ENCODE data around the gene MRPS34. TPM values are rescaled to one million over a fixed set of nuclear protein-coding genes. Genes with fewer than 3 reads are reported as not detected.
A peak's percentile ranks its signal among the peaks of the same experiment; 100 is the strongest.

Gene MRPS34
- total RNA-seq (2014; rRNA removed; shearing (Covaris generic); ENCODE audit: low replicate concordance): 101 and 177 TPM in 2 replicates

DNA sequence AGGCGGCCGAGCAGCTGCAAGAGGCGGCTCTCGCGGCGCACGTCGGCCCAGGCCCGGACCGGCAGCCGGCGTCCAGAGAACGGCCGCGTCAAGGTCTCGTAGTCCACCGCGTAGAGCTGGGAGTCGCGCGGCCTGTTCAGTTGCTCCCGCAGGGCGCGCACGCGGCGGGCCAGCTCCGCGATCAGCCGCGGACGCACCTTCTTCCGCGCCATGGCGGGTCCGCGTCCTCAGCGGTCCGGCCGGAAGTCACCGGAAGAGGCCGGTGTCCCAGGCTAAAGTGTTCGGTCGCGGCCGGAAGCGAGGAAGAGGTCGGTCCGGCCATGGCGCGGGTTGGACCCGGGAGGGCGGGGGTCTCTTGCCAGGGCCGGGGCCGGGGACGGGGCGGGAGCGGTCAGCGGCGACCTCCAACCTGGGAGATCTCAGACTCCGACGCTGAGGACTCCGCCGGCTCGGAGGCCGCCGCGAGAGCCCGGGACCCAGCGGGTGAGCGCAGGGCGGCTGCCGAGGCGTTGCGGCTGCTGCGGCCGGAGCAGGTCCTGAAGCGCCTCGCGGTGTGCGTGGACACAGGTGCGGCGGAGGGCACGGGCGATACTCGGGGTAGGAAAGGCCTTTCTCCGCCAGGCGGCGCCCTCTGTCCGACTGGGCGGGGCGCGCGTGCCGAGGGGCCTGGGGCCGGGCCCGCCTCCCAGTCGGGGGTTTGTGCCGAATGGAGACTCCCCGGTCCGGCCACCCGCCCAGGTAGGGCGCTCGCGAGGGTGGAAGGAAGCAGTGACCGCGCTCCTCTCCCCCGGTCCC is at the start of gene MRPS34:
Gene MRPS34, minus strand, starts transcription at position 227 of the 795 bp plus-strand sequence. Its CDS starts 15 bp downstream, at position 212.
- Histone ChIP-seq H3K27ac (ENCODE audit: low read length) (peak within 1 kb of the TSS; percentile 77), H3K4me3 (ENCODE audit: low read length) (peak within 1 kb of the TSS; percentile 86), H3K4me2 (ENCODE audit: low read depth, low read length, poor library complexity, severe bottlenecking) (peak within 1 kb of the TSS; percentile 97), H3K9me2 (replicated peaks; ENCODE audit: insufficient read depth, low read length) (no peaks in the 10 kb centered on the region), H3K9me3 (ENCODE audit: low read length) (no peaks in the 10 kb centered on the region), H4K20me1 (ENCODE audit: insufficient read depth, low read depth, low read length) (peaks cover 17% of the 10 kb centered on the region), H3K9ac (ENCODE audit: low read length) (peak within 1 kb of the TSS; percentile 93), H3K79me2 (ENCODE audit: low read length) (peaks cover 49% of the 10 kb centered on the region), H3K27me3 (ENCODE audit: low read length) (no peaks in the 10 kb centered on the region), H3K36me3 (ENCODE audit: insufficient read depth, low read length) (peaks cover 2% of the 10 kb centered on the region), H2AFZ (ENCODE audit: low read length) (peak within 1 kb of the TSS; percentile 43; the same call in 1 of the 2 replicates), H3K4me1 (ENCODE audit: low read length) (peaks cover 29% of the 10 kb centered on the region)
- DNase-seq: peak; percentile 96

DNA sequence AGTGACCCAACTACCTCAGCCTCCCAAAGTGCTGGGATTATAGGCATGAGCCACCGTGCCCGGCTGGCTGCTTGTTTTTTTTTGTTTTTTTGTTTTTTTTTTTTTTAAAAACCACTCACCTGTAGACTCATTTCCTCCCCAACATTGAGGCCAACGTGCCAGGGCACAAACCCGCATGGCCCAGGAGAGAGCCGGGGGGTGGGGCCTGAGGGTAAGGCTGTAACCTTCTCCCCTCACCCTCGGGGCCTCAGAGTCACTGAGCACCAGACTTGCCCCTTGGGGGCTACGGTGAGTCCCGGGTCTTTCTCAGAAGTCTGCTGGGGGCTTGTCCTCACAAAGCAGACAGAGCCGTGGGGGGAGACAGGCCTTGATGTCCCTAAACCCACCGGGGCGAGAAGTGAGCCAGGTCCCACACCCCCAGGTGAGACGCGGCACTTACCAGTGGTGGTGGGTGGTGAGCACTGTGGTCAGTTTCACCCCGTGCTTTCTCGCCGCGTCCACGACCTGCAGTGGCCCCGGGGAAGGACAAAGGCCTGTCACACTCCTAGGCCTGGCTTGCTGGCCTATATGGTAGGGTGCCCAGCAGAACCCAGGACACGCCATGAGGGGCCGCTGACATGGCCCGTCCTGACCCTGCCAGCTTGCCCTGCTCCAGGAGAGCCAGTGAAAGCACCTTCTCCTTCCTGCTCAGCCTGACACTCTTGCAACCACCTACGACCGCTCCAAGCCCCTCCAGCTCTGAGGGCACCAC is 49.1 kb upstream of the MRPS34 start:
- Histone ChIP-seq H3K4me3 (ENCODE audit: low read length) (no peak overlapping the region), H3K4me1 (ENCODE audit: low read length) (peaks cover 8% of the 10 kb centered on the region), H3K27me3 (ENCODE audit: low read length) (no peaks in the 10 kb centered on the region), H2AFZ (ENCODE audit: low read length) (no peak overlapping the region), H4K20me1 (ENCODE audit: insufficient read depth, low read depth, low read length) (no peaks in the 10 kb centered on the region), H3K4me2 (ENCODE audit: low read depth, low read length, poor library complexity, severe bottlenecking) (no peak overlapping the region), H3K9me2 (replicated peaks; ENCODE audit: insufficient read depth, low read length) (no peaks in the 10 kb centered on the region), H3K79me2 (ENCODE audit: low read length) (no peaks in the 10 kb centered on the region), H3K36me3 (ENCODE audit: insufficient read depth, low read length) (no peaks in the 10 kb centered on the region), H3K9me3 (ENCODE audit: low read length) (no peaks in the 10 kb centered on the region), H3K27ac (ENCODE audit: low read length) (no peak overlapping the region), H3K9ac (ENCODE audit: low read length) (no peak overlapping the region)
- no peak for DNase-seq

DNA sequence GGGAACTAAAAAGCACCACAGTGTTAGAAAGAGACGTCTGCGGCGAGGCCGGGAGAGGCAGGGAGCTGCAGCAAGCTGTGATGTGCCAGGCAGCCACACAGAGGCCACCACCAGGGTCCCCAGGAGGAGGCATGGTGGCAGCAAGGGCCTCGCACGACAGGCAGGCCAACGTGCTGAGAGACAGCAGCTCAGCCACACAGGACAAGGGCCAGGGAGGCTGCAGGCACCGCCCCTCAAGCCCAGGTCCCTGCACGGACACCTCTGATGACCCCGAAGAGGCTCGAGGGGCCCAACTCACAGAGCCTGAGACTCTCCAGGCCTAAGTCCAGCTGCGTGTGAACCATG is 48.0 kb upstream of the MRPS34 start:
- no peaks in the 10 kb centered on the region for H4K20me1 ChIP-seq (ENCODE audit: insufficient read depth, low read depth, low read length)
- DNase-seq: no peak
- H2AFZ ChIP-seq (ENCODE audit: low read length): no peak overlapping the region
- H3K4me3 ChIP-seq (ENCODE audit: low read length): no peak overlapping the region
- H3K79me2 ChIP-seq (ENCODE audit: low read length): no peaks in the 10 kb centered on the region
- peaks cover 8% of the 10 kb centered on the region for H3K4me1 ChIP-seq (ENCODE audit: low read length)
- no peak overlapping the region for H3K4me2 ChIP-seq (ENCODE audit: low read depth, low read length, poor library complexity, severe bottlenecking)
- H3K27ac ChIP-seq (ENCODE audit: low read length): no peak overlapping the region
- no peaks in the 10 kb centered on the region for H3K36me3 ChIP-seq (ENCODE audit: insufficient read depth, low read length)
- no peaks in the 10 kb centered on the region for H3K27me3 ChIP-seq (ENCODE audit: low read length)
- no peaks in the 10 kb centered on the region for H3K9me3 ChIP-seq (ENCODE audit: low read length)
- no peak overlapping the region for H3K9ac ChIP-seq (ENCODE audit: low read length)
- H3K9me2 ChIP-seq (replicated peaks; ENCODE audit: insufficient read depth, low read length): no peaks in the 10 kb centered on the region

DNA sequence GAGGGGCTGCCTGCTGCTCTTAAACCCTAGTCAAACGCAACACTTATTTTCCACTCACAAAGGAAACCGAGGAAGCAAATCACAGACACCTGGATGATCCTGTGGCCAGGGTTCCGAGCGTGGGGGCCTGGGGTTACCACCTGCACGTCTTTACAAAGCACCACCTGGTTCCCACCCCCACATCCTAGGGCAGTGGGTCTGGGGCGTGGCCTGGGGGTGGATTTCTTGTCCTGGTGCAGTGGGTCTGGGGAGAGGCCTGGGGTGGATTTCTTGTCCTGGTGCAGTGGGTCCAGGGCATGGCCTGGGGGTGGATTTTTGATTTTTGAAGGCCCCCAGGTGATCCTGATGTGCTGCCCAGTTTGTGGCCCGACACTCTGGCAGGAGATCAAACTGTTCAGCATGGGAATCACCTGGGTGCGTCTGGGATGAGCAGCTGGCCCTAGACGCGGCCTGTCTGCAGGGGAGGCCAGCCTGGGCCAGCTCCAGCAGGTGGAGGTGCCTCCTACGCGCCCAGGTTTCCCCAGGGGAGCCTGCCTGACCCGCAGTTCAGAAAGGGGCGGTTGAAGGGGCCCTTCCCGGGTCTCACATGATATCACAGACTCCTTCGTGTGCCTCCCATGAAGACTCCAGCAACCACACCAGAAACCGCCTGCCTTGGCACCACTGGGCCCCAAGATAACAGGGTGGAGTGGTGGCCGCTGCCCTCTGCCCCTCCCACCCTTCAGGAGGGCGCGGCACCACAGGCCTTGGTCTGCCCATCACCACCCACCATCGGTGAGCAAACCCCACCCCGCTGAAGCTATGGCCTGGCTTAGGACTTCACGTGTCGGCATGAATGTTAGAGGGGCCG is 47.4 kb upstream of the MRPS34 start:
- H2AFZ ChIP-seq (ENCODE audit: low read length): no peak overlapping the region
- H3K4me3 ChIP-seq (ENCODE audit: low read length): no peak overlapping the region
- H3K9me2 ChIP-seq (replicated peaks; ENCODE audit: insufficient read depth, low read length): no peaks in the 10 kb centered on the region
- H3K4me1 ChIP-seq (ENCODE audit: low read length): peaks cover 2% of the 10 kb centered on the region
- no peak for DNase-seq
- H3K9ac ChIP-seq (ENCODE audit: low read length): no peak overlapping the region
- no peaks in the 10 kb centered on the region for H3K27me3 ChIP-seq (ENCODE audit: low read length)
- no peaks in the 10 kb centered on the region for H3K79me2 ChIP-seq (ENCODE audit: low read length)
- H3K36me3 ChIP-seq (ENCODE audit: insufficient read depth, low read length): no peaks in the 10 kb centered on the region
- H4K20me1 ChIP-seq (ENCODE audit: insufficient read depth, low read depth, low read length): no peaks in the 10 kb centered on the region
- H3K9me3 ChIP-seq (ENCODE audit: low read length): no peaks in the 10 kb centered on the region
- H3K4me2 ChIP-seq (ENCODE audit: low read depth, low read length, poor library complexity, severe bottlenecking): no peak overlapping the region
- no peak overlapping the region for H3K27ac ChIP-seq (ENCODE audit: low read length)

DNA sequence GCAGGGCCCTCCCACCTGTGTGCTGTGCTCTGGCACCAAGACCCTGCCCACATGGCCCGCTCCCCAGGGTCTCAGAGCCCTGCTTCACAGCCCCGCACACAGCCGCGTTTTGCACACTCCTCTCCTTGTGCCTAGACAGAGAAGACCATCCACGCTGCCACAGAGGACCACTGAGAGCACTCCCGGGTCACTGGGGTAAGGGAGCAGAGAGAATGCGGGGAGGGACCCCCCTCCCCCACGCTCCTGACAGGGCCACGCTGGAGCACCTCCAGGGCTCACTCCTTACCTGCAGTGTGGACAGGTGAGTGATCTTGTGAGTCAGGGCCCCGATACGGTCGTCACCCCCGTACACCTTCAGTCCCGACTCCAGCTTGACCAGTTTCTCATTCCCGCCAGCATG is 46.7 kb upstream of the MRPS34 start:
- Histone ChIP-seq H3K4me3 (ENCODE audit: low read length) (no peak overlapping the region), H3K4me2 (ENCODE audit: low read depth, low read length, poor library complexity, severe bottlenecking) (no peak overlapping the region), H3K4me1 (ENCODE audit: low read length) (no peaks in the 10 kb centered on the region; the same call in 1 of the 2 replicates), H3K9me3 (ENCODE audit: low read length) (no peaks in the 10 kb centered on the region), H3K27me3 (ENCODE audit: low read length) (no peaks in the 10 kb centered on the region), H3K36me3 (ENCODE audit: insufficient read depth, low read length) (no peaks in the 10 kb centered on the region), H3K9ac (ENCODE audit: low read length) (no peak overlapping the region), H3K79me2 (ENCODE audit: low read length) (no peaks in the 10 kb centered on the region), H2AFZ (ENCODE audit: low read length) (no peak overlapping the region), H3K9me2 (replicated peaks; ENCODE audit: insufficient read depth, low read length) (no peaks in the 10 kb centered on the region), H3K27ac (ENCODE audit: low read length) (no peak overlapping the region), H4K20me1 (ENCODE audit: insufficient read depth, low read depth, low read length) (no peaks in the 10 kb centered on the region)
- DNase-seq: no peak

DNA sequence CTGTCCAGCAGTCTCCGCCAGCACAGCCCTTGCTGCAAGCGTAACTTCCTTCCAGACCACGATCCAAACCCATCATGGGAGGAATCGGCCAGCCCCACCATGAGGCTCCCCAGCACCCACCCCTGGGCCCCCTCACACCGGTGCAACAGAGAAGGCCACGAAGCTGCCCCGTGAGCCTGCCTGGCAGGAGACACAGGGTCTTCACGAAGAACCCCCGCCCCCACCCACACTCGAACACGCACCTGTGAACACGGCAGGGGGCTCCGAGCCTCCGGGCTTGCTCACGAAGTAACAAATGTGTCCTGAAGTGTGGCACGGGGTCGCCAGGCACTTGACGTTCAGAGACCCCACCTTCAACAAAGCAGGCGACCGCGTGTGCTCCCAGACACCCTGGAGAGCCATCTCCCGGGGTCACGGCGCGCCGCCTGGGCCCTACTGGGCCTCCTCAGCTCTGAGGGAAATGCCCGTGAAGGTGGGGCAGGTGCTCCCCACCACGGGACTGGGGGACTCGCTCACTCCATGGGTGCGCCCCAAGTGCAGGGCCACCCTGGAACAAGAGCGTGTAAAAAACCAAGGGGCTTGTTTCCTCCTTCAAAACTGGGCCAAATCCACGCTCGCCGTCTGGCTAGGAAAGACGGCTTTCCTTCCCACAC is 46.1 kb upstream of the MRPS34 start:
- Histone ChIP-seq H3K27me3 (ENCODE audit: low read length) (no peaks in the 10 kb centered on the region), H3K79me2 (ENCODE audit: low read length) (no peaks in the 10 kb centered on the region), H4K20me1 (ENCODE audit: insufficient read depth, low read depth, low read length) (no peaks in the 10 kb centered on the region), H2AFZ (ENCODE audit: low read length) (no peak overlapping the region), H3K4me3 (ENCODE audit: low read length) (no peak overlapping the region), H3K36me3 (ENCODE audit: insufficient read depth, low read length) (no peaks in the 10 kb centered on the region), H3K9me3 (ENCODE audit: low read length) (no peaks in the 10 kb centered on the region), H3K4me2 (ENCODE audit: low read depth, low read length, poor library complexity, severe bottlenecking) (no peak overlapping the region), H3K9ac (ENCODE audit: low read length) (no peak overlapping the region), H3K27ac (ENCODE audit: low read length) (no peak overlapping the region), H3K4me1 (ENCODE audit: low read length) (no peaks in the 10 kb centered on the region; the same call in 1 of the 2 replicates), H3K9me2 (replicated peaks; ENCODE audit: insufficient read depth, low read length) (no peaks in the 10 kb centered on the region)
- DNase-seq: no peak

DNA sequence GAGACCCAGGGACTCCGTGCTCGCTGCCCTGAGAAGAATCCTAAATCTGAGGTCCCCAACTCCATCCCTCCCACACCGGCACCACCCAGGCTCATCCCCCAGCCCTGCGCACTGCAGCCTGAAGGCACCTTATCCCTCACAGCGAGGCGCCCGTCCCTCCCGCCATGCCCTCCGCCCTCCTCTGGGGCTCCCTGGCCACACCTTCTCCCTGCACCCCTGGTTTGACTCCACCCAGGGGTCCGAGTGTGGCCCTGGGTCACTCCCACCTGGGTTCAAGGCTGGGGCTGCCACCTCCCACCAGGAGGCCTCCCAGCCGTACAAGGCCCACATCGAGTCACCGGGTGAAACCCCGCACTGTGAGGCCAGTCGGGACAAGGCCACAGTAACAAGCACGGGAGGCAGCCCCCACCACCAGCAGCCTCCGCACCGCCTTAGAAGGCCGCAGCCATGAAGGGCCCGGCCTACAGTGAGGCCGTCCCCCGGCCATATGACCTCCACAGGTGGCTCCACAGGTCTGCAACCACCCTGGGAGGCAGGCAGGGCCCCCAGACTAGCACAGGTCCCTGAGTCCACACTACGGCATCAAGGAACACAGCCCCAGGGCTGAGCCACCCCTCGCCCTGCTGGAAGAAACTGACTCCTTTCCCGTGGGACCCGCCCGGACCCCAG is 45.4 kb upstream of the MRPS34 start:
- Histone ChIP-seq H3K9me2 (replicated peaks; ENCODE audit: insufficient read depth, low read length) (no peaks in the 10 kb centered on the region), H3K27me3 (ENCODE audit: low read length) (no peaks in the 10 kb centered on the region), H3K36me3 (ENCODE audit: insufficient read depth, low read length) (no peaks in the 10 kb centered on the region; the same call in 1 of the 2 replicates), H4K20me1 (ENCODE audit: insufficient read depth, low read depth, low read length) (no peaks in the 10 kb centered on the region), H3K4me2 (ENCODE audit: low read depth, low read length, poor library complexity, severe bottlenecking) (no peak overlapping the region), H3K9me3 (ENCODE audit: low read length) (no peaks in the 10 kb centered on the region), H3K9ac (ENCODE audit: low read length) (no peak overlapping the region), H3K27ac (ENCODE audit: low read length) (no peak overlapping the region), H2AFZ (ENCODE audit: low read length) (no peak overlapping the region), H3K4me3 (ENCODE audit: low read length) (no peak overlapping the region), H3K79me2 (ENCODE audit: low read length) (no peaks in the 10 kb centered on the region), H3K4me1 (ENCODE audit: low read length) (no peaks in the 10 kb centered on the region)
- no peak for DNase-seq

All from Karpas-422 (cell line).